Sciatic nerve (tissue), 2 donors: ENCODE measurements around the gene SLC27A6. TPM values are rescaled to one million over a fixed set of nuclear protein-coding genes. Genes with fewer than 3 reads are reported as not detected.
"Not testable (repeated sequence)": the region's sequence is repeated elsewhere in the genome, so short reads cannot be mapped to it uniquely, and the experiment has no call there.

Experiments
- ATAC-seq: fragments of 200-7000 bp; cut with Tn5 transposase; one replicate; pipeline ENCODE4 v1.9.1; 2020; ENCODE audit warnings: mild to moderate bottlenecking, moderate library complexity
- DNase-seq: peaks from one replicate; pipeline ENCODE4 v3.0.0-alpha.2; 2020; ENCODE audit warnings: low spot score
- intact Hi-C: fragments of 100-400 bp; cut with DNase I; formaldehyde crosslinking; loops from one replicate; pipeline ENCODE4 v1.14.2; 2022
- total RNA-seq: library from RNA; stranded (reverse); fragmentation: NEBNext Ultra II Directional; extraction: Animal tissue kit (Norgen Biotek cat#: 25700); gene quantifications from one replicate; pipeline ENCODE4 v1.2.1, GENCODE V29; 2021
- donor health status: DM: no; HTN: no; CAD: no.
- donor health status: DM: no; HTN: no; CAD: no.

Gene SLC27A6
- total RNA-seq, 1 donor from 2014 or later, result 57.2 TPM

DNA sequence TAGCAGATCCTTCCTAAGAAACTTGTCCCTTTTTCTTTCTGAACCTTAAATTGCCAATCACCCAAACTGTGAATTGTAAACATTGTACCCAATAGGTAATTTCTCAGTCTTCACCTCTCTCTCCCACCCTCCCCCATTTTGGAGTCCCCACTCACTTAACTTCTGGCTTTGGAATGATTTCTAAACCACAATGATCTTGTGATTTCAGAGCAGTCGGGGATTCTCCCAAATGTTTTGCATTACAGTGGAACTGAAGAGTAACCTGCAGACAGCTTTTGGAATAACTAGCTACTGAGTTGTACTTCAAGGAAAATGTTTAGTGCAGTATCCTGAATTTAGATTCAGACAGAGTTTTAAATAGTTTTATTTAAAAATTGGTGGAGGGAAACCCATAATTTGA lies 19.2 kb downstream of the SLC27A6 start:
- no peak for DNase-seq
- no peak for ATAC-seq
- intact Hi-C loops, result no loop called here

DNA sequence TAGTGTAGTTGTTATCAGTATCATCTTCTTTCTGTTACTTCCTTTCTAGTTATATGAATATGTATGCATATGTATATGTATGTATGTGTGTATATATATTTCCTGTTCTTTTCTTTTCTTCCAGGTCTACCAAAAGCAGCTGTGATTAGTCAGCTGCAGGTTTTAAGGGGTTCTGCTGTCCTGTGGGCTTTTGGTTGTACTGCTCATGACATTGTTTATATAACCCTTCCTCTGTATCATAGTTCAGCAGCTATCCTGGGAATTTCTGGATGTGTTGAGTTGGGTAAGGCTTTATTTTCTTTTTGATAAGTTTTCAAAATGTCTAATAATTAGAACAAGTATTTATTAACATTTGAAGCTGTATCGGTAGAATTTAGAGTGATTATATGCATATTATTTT lies 23.2 kb downstream of the SLC27A6 start:
- no peak for ATAC-seq
- intact Hi-C loops, result no loop called here
- no peak for DNase-seq

DNA sequence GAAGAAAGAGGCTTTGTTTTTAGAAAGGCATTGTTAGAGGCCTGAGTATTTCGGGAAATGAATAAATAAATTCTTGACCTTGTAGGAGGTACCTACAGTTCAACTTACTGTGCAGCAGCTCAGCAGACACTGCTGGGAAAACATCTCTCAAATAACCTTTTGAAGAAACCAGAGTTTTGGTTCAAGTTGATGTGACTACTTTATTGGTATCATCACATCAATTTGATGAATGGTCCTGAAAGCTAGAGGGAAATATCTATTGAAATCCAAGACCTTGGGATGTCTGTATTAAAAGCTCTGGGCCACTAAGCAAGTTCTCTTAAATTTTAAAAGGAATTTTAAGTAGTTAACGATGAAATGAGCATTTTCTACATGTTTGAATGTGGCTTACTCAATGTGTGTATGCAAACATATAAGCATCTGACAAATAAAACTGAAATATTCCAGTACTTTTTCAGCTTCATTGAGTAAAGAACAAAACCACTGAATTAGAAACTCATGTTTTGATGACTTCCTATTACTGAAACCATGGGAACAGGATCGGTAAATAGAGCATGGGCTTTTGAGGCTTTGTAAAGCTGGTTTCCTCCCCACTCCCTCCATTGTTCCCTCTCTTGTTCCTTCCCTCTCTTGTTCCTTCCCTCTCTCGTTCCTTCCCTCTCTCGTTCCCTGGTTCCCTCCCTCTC lies 36.7 kb downstream of the SLC27A6 start:
- no peak for ATAC-seq
- no peak for DNase-seq
- intact Hi-C loops, result no loop called here

DNA sequence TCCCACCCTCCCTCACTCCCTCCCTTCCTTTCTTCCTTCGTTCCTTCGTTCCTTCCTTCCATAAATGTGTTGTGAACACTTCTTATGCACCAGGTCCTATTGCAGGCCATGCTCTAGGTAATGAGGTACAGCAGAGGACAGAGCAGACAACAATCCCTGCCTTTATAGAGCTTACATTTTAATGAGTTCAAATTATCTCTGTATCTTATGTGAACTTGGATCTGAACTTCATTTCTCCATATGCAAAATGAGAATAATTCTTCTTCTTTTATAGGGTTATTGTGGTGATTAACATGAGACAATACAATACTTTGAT lies 37.2 kb downstream of the SLC27A6 start:
- intact Hi-C loops, result no loop called here
- DNase-seq (no peak), ATAC-seq (no peak)

DNA sequence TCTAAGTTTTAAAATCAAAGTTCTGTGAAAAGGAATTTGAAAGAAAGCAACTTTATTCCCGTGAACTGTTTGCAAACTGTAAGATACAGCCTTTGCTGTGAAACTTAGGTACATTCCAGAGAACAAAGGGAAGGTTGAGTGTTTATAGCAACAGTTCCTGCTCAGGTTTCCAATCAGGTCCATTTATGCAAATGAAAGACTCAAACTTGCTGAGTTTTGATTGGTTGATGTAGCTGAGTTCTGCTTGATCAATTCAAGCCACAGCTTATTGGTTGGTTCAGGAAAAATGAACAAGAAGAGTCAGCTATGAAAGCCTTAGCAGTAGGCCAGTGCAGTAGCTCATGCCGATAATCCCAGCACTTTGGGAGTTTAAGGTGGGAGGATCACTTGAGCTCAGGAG lies 37.9 kb downstream of the SLC27A6 start:
- intact Hi-C loops, result no loop called here
- no peak for ATAC-seq
- DNase-seq, result no peak

DNA sequence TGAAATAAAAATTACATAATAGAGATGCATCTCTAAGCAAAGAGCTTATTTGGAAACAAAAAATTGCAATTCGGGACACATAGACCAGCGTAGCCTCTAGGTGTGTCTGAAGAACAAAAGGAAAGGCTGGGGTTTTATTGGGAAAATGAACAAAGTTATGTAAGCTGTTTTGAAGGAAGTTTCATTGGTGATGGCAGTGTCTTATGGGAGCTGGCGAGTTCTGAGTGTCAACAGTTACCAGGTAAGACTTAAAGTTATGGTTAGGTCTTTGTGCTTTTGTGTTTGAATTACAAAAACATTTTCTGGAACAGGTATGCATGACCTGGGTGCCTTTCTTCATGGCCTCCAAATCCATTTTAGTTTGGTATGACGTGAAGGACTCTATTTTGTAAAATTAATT lies 48.9 kb downstream of the SLC27A6 start:
- DNase-seq (no peak), ATAC-seq (no peak)
- intact Hi-C loops, result no loop called here

DNA sequence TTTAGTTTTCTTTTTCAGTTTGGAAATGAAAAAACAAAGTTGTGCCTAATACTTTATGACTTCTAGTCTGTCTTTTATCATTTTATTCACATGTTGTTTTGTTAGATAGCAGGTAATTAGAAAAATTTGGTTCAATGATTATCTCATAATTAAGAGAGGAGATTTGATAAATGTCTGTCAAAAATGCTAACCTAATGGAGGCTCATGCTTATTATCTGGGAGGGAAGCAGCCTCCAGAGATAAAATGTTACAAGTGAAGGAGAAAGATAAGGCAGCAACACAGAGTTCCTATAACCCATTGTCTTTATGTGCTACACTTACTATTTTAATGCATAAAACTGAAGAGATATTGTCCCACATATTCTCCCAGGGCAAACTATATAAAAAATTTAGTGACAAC lies 53.5 kb downstream of the SLC27A6 start:
- no peak for ATAC-seq
- DNase-seq, result no peak
- intact Hi-C loops, result no loop called here

DNA sequence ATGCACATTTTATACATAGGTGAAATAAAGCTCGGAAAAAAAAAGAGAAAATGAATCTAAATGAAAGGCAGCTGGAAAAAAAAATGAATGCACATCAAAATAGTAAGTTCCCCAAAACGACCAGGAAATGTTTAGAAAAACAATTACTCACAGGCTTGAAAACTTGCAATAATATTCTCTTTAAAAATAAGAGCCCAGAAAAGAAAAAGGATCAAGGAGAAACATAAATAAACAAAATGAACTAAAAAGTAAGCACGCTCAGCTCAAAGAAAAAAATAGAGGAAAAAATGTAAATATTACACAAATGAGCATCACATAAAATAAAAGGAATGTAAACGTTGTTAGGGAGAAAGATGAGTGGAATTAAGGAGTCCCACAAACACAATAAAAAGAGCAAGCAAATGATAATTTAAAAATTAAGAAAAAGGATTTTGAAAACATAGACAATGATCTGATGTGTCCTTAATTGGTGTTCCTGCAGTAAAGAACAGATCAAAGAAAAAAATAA lies 54.2 kb downstream of the SLC27A6 start:
- no peak for ATAC-seq
- DNase-seq, result no peak
- intact Hi-C loops, result no loop called here

DNA sequence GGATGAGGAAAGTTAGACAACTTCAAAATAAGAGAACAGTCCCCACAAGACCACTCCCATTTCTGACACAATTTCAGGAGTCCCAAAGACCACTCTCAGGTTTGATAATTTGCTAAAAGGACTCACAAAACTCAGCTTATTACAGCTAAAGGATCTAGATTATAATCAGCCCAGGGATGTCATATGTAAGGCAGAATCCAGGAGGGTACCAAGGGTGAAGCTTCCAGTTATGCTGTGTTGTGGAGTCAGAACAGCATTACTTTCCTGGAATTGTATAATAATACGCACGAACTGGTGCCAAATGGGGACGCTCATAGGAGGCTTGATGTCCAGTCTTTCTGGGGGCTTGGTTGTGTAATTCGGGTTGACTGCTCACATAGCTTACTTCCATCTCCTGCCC lies 55.4 kb downstream of the SLC27A6 start:
- no peak for ATAC-seq
- intact Hi-C loops, result no loop called here
- DNase-seq, result no peak

DNA sequence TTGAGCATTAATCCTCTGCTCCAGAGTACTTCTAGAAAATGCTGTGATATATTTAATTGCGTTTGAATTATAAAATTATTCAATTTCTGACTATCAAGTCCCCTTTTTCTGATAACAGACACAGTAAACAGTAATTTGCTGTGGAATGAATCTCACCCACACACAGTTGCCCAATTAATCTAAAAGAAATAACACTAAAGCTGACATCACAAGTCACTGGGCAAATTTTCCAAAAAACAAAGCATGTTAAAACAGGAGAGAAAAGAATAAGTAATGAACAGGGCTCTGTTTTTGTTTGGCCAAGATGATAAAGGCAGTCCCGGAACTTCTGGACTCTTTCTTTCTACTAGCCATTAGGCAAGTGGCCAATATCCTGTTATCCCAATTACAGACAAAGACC lies 56.5 kb downstream of the SLC27A6 start:
- intact Hi-C loops, result no loop called here
- DNase-seq, result no peak
- no peak for ATAC-seq

DNA sequence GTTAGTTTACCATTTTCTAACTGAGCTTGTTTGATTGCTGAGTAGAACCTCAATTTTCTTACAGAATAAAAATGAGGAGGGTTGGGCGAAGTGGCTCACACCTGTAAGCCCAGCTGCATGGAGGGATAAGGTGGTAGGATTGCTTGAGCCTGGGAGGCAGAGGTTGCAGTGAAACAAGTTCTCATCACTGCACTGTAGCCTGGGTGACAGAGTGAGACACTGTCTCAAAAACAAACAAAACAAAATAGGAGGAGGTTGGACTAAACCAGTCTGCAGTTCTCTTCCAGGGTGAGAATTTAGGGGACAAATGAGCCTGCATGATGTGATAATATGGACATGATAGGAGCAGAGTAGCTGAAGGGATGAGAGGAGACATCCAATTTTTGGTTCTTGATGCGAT lies 57.3 kb downstream of the SLC27A6 start:
- intact Hi-C loops, result no loop called here
- no peak for ATAC-seq
- DNase-seq, result no peak

DNA sequence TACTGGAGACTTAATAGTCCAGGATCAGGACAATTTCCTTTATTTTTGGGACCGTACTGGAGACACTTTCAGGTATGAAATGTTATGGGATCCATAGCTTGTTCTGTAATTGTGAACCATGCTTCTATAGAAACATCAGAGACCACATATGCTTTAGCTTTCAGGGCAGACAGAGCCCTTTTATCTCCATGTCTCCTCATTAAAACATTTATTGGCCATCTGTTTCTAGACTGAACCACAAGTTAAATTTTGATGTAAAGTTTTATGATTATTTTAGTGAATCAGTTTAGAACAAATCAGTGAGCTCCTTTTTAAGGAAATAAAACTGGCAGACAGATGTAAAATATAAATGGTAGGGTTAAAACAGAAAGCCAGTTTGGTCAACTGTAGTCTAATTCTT lies 62.0 kb downstream of the SLC27A6 start:
- ATAC-seq, result no peak
- intact Hi-C loops, result no loop called here
- no peak for DNase-seq

DNA sequence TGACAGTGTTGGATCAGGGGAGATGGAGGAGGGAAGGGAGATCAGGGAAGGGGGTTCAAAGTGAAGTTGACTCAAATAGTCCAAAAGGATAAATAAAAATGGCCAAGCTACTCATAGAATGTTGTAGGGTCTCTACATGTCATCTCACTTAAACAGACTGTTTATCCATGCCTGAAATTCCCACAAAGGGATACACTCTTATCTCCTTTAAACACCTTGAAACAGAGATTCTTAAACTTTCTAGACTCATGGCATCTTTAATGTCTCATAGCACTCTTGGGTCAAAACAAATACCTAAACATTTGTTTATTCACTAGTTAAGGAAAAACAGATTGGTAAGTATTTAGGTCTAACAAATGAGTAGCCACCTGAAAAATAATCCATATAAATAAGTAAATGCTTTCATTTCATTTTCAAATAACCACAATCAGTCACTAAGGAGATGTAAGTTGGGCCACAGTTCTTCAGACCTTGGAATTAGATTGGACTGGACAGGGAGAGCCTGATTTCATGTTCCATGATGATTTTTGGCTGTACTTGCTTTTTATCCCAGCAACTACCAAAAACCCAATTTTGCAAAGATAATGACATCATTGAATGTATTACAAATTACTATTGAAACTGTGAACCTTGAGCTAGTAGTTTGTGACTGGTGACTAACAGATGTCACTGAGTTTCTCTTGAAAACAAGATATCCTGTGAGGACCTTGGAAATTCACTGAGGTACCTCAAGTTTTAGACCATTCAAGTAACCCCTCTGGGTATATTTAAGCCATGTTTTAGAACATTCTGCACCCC lies 66.8 kb downstream of the SLC27A6 start:
- ATAC-seq (no peak), DNase-seq (no peak)
- intact Hi-C loops, result no loop called here

DNA sequence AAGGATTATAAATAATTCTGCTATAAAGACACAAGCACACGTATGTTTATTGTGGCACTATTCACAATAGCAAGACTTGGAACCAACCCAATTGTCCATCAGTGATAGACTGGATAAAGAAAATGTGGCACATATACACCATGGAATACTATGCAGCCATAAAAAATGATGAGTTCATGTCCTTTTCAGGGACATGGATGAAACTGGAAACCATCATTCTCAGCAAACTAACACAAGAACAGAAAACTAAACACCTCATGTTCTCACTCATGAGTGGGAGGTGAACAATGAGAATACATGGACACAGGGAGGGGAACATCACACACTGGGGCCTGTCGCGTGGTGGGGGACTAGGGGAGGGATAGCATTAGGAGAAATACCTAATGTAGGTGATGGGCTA lies 71.0 kb downstream of the SLC27A6 start:
- DNase-seq, ATAC-seq, intact Hi-C loops: not testable (repeated sequence)

DNA sequence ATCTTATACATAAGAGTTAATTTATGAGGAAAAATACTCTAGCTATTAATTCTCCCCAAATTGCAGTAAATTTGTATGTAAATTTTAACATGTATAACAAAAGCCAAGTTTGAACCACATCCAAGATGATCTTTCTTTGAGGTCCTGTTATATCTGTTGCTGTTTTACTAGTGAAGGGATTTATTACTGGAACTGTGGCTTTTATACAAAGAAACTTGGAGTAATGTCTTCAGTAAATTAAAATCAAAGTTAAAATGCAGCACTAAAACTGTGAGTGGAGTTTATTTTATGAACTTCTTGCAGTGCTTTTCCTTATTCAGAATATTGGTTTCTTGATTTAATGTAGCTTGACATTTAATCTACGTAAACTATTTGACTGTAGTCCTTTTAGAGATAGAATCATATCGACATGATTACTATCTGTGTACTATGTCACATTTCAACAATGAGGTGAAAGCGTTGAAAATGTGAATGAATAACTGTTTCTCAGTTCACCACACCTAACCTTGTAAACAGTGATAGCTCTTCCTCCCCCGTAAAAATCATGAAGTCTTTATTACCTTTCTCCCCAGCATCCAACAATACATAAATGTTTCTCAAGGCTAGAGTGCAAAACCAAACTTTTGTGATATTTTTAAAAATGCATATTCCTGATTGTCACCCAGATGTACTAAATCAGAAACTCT lies 76.1 kb downstream of the SLC27A6 start:
- intact Hi-C loops, result no loop called here
- DNase-seq, result no peak
- no peak for ATAC-seq

DNA sequence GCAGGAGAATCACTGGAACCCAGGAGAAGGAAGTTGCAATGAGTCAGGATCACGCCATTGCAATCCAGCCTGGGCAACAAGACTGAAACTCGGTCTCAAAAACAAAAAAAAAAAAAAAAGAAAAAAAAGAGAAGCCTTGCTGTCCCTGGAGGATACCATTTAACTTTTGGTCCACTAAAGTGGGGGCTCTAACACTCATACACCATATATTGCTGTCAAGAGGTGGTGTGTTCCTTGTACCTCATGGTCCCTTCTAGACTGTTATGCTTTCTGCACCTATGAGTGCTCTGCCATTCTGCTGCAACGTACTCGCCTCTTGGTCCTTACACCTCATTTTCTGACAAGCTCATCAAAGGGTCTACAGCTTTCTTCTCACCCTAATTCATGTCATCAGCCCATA lies 77.0 kb downstream of the SLC27A6 start:
- no peak for ATAC-seq
- intact Hi-C loops, result no loop called here

DNA sequence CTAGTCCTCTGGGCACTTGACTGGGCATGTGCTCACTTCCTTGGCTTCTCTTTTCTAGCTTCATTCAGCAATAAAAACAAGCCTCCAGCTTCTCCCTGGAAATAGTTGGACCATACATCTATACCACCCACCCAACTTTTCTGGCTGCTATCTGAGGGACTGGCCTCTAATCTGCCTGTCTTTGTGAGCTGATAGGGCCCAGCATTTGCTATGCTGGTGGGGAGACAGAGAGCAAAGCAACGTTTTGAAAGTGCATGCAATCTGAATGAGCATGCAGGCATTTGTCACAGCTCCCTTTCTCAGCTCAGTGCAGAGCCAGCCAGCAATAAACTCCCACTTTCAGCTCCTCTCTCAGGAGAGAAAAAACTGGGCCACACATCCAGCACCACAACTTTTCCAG lies 78.6 kb downstream of the SLC27A6 start:
- DNase-seq (no peak), ATAC-seq (no peak)
- intact Hi-C loops, result no loop called here

More for the DNA sequence above, 77.0 kb downstream of the SLC27A6 start:
- DNase-seq, result no peak

DNA sequence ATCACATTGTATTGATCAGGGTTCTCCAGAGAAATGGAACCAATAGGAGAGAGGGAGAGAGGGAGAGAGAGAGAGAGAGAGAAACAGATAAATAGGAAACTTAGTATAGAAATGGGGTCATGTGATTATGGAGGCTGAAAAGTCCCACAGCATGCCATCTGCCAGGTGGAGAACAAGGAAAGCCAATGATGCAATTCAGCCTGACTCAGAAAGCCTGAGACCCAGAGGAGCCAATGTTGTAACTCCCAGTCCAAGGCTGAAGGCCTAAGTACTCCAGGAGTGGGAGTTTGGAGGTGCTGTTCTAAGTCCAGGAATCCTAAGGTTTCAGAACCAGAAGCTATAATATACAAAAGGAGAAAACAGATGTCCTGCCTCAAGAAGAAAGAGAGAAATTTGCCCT lies 80.9 kb downstream of the SLC27A6 start:
- intact Hi-C loops, result no loop called here
- DNase-seq (no peak), ATAC-seq (no peak)

DNA sequence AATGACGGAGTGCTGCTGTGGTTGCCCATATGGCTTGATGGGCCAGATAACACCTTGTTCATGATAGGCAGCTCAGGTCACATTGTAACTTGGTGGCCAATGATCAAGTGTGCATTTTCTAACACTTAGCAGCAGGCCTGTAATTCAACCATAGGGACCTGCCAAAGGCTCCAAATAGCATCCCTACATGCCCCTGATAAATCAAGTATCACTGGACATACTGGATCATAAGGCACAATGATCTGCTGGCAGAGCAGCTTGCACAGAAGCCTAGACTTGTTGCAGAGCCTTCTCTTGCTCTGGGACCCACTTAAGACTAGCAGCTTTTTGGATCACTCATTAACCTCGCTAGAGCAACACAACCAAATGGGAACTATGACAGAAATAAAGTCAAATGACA lies 83.2 kb downstream of the SLC27A6 start:
- ATAC-seq (no peak), DNase-seq (no peak)
- intact Hi-C loops, result no loop called here

DNA sequence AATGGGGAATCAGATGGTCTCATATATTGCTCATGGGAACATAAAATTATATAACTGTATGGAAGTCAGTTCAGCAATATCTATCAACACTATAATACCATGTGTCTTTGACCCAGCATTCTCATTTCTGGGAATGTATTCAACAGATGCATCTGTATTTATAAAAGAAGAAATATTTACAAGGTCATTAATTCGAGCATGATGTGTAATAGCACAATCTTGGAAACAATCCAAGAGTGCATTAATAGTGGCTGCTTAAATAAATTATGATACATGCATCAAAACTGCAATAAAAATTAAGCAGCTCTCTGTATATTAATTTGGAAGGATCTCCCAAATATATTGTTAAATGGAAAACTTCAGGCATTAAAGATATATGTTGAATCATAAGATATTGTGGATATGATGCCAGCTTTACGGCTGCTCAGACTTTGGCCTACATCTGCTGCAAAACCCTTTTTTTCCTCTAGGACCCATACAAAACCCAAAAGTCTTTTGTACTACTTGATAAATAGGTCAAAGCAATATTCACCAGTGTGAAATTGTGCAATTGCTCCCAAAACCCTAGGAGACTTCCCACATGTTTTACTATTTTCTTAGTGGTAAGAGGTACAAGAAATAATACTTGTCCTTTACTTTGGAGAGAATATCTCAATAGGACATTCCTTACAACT lies 84.0 kb downstream of the SLC27A6 start:
- intact Hi-C loops, result no loop called here
- ATAC-seq (no peak), DNase-seq (no peak)
